Measurements from ENCODE around the gene AGTPBP1.

DNA sequence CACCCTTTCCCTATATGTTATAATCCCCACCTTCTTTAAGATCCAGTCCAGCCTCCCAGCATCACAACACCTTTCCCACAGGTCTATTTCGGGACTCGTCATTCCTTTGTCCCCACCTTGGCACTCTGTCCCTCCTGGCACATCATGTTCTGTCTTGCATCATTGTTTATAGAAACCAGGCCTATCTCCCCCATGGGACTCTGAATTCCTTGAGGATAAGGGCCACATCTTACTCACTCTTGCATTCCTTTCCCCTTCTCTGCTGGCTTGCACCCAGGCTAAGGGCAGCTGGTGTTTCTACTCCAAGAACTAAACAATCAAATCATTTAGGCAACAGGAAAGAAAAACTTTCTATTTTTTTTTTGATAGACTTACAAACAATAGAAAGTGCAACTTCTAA is 205.7 kb downstream of the AGTPBP1 start:
- no peak for TF ChIP-seq RAD21 (IDR thresholded peaks at IDR 0.05; ENCODE audit: low read depth)
- no peak for TF ChIP-seq TAF1 (IDR thresholded peaks at IDR 0.05; ENCODE audit: low read depth)
- no peak for TF ChIP-seq EGR1 (IDR thresholded peaks at IDR 0.05)
- TF ChIP-seq, protein P1, sequence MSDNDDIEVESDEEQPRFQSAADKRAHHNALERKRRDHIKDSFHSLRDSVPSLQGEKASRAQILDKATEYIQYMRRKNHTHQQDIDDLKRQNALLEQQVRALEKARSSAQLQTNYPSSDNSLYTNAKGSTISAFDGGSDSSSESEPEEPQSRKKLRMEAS (IDR thresholded peaks at IDR 0.05), result no peak
- TF ChIP-seq, protein P2, sequence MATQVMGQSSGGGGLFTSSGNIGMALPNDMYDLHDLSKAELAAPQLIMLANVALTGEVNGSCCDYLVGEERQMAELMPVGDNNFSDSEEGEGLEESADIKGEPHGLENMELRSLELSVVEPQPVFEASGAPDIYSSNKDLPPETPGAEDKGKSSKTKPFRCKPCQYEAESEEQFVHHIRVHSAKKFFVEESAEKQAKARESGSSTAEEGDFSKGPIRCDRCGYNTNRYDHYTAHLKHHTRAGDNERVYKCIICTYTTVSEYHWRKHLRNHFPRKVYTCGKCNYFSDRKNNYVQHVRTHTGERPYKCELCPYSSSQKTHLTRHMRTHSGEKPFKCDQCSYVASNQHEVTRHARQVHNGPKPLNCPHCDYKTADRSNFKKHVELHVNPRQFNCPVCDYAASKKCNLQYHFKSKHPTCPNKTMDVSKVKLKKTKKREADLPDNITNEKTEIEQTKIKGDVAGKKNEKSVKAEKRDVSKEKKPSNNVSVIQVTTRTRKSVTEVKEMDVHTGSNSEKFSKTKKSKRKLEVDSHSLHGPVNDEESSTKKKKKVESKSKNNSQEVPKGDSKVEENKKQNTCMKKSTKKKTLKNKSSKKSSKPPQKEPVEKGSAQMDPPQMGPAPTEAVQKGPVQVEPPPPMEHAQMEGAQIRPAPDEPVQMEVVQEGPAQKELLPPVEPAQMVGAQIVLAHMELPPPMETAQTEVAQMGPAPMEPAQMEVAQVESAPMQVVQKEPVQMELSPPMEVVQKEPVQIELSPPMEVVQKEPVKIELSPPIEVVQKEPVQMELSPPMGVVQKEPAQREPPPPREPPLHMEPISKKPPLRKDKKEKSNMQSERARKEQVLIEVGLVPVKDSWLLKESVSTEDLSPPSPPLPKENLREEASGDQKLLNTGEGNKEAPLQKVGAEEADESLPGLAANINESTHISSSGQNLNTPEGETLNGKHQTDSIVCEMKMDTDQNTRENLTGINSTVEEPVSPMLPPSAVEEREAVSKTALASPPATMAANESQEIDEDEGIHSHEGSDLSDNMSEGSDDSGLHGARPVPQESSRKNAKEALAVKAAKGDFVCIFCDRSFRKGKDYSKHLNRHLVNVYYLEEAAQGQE (IDR thresholded peaks at IDR 0.05; ENCODE audit: low read depth), result no peak
- TF ChIP-seq EP300 (IDR thresholded peaks at IDR 0.05; ENCODE audit: borderline replicate concordance), result no peak
- no peak for TF ChIP-seq CREB1 (IDR thresholded peaks at IDR 0.05; ENCODE audit: low read depth)
- TF ChIP-seq CEBPB (IDR thresholded peaks at IDR 0.05), result no peak
- TF ChIP-seq FOXM1 (IDR thresholded peaks at IDR 0.05; ENCODE audit: borderline replicate concordance, low read depth), result no peak

Data from Ishikawa (cell line).